RCC 7860 (cell line): ENCODE results near the gene FMNL1.
A peak's percentile ranks its signal among the peaks of the same experiment; 100 is the strongest.

Source experiments
- DNase-seq: peaks from one replicate; pipeline ENCODE4 v3.0.0-alpha.2; 2015; ENCODE audit warnings: low spot score
- FAIRE-seq: peaks from 2 replicates; lab custom pipeline; 2012; peaks lifted over from hg19 to GRCh38; lab: Jason Lieb, UNC

Gene FMNL1

GRCh38 chr17:45222996-45223538, 1.4 kb downstream of the FMNL1 start:
- DNase-seq (no peak), FAIRE-seq (no peak)

- no peak for FAIRE-seq
- DNase-seq = no peak
Observed at GRCh38 chr17:45223539-45224528, 2.1 kb downstream of the FMNL1 start.

DNA sequence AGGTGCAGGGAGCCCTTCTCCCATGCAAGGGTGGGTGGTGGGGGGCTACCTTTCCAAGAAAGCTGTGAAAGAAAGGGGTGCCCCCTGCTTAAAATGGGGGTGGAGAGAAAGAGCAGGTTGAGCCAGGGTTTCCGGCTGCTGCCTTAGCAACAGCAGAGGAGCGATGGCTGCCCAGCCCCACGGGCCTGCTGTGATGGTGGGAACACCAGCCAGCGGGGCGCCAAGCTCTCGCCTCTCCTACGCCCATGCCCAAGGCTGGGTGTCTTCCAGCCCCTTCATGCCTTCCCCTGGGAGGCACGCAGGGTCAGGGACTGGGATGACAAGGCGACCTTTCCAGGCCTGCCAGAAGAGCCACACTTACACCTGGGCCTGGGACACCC, 3.0 kb downstream of the FMNL1 start:
- DNase-seq = no peak
- FAIRE-seq = no peak

- peak; percentile 22 for FAIRE-seq
- DNase-seq = peak; percentile 77
Observed at GRCh38 chr17:45225051-45225700, 3.5 kb downstream of the FMNL1 start.

DNA sequence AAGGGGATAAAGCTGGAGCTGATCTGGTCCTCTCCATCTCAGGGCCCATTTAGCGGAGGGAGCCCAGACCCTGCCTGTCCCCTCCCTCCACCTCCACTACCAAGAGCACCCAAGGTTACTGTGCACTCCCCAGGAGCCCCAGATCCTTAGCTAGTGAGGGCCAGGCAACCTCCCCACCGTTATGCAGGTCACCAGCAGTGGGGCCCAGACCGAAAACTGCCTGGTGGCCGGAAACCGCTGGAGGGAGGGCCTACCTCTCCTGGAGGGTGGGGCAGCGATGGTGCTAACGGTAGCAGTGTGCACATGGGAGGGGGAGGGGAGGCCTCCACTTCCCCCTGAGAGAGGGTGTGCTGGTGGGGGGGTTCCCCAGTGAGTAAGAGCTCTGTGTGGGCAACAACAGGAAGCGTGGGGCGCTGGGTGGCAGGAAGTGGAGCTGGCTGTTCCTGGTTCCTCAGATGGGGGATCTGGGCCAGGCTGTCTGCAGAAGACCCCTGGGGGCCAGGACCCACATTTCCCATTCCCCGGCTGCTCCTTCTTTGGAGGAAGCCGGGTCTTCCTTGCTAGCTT, 4.4 kb downstream of the FMNL1 start:
- DNase-seq = peak; percentile 62
- FAIRE-seq = no peak

GRCh38 chr17:45226576-45226975, 4.9 kb downstream of the FMNL1 start:
- no peak for FAIRE-seq
- no peak for DNase-seq

DNA sequence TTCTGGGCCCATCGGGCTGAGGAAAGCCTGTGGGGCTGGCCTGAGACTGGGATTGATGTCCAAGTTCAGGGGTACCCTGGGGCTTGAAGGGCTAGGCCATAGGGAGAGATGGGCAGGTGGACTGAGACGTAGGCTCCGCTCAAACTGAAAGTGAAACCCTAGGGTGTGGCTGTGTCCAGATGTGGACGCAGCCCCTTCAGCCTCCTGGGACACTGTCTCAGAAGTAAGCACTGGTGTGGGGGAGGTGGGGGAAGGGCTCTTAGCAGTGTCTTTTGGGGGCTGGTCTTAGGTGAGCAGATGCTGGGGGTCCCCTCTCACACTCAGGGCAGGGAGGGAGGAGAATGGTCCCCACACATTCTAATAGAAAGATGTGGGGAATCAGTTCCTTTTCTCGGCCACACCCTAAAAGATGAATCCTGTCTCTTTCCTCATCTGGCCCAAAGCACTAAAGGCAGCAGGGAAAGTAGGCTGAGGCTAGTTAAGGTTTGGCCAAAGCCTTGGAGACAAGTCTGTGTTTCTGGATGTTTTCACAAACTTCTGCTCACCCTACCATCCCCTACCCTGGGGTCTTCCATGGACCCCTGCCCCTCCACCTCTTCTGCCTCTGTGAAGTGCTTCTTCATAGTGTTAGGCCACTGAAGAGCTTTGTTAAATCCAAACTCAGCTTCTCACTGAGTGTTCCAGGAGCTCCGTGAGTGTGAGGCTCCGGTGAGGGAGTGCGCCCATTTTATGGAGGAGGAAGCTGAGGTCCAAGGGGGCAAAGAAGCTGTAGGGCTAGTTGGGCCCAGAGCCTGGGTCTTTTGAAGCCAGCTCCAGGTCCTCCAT, 5.6 kb downstream of the FMNL1 start:
- FAIRE-seq = no peak
- DNase-seq = no peak

- FAIRE-seq (no peak), DNase-seq (no peak)
Observed at GRCh38 chr17:45227926-45228762, 6.5 kb downstream of the FMNL1 start.

GRCh38 chr17:45228763-45229539, 7.3 kb downstream of the FMNL1 start:
- no peak for FAIRE-seq
- DNase-seq = peak; percentile 54

DNA sequence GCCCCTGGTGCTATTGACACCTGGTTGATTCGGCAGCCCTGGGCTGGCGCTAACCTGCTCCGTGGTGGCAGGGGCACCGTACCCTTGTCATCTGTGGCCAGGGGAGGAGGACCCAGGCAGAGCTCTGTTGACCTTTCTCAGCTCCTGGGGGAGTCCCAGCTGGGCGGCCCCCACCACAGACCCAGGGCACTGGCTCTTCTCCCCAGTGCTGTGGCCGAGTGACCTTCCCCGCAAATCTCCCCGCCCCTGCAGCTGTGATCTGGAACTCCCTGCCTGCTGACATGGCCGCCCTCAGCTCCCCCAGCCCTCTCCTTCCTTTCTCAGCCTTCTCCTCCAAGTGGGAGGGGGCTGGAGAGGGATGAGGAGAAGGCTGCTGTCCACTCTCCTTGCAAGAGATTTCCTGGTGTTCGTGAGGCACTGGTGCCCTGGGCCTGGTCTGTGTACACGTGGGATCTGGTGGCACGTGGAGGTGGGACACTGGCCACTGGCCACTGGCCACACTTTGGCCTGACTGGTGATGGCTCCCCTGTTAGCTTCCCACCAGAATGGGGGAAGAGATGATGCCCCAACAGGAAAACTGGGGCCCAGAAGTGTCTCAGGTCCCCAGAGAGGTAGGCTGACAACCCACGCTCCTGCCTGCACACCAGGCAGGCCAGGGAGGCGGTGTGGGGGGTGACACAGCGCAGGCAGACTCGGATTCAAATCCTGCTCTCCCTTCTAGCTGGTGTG, 8.2 kb downstream of the FMNL1 start:
- FAIRE-seq (no peak), DNase-seq (no peak)

DNA sequence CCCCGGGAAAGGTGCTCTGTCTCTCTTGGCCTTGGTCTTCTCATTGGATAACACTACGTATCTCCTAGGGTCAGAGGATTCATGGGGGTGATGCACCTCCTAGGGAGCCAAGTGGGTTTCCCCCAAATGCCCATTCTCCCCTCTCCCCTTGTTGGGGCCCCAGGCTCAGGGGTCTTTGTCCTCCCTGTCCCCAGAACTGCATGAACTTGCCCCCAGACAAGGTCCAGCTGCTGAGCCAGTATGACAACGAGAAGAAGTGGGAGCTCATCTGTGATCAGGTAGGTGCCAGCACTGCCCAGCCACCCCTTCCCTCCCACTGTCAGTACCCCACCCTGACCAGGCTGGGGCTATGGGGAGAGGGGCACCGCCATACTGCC, 8.7 kb downstream of the FMNL1 start:
- FAIRE-seq = no peak
- no peak for DNase-seq

- FAIRE-seq (no peak), DNase-seq (no peak)
Observed at GRCh38 chr17:45230787-45231480, 9.2 kb downstream of the FMNL1 start.

DNA sequence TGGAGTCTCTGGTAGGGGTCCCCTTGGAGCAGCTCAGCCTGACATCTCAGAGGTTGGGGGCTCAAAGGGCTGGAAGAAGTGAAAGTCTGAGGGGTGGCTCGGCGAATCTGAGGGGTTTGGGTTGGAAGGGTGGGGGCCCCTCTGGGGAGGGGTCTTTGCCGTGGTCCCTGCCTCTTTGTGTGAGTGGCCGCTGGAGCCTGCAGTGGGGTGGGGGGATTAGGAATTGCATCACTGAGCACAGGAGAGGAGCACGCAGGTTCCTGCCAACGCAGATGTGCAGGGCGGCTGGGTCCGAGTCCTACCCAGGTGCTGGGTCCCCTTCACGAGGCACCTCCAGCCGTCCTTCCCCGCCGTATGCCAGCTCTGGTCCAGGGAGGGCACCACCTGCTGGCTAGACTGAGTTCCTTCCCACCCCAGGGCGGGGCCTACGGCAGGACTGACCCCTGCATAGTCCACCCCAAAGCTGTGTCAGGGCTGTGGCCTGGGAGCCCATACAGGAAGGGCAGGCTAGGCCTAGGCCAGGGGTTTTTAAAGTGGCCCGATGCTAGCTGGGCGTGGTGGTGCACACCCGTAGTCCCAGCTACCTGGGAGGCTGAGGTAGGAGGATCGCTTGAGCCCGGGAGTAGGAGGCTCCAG, 9.9 kb downstream of the FMNL1 start:
- FAIRE-seq = no peak
- no peak for DNase-seq

- no peak for DNase-seq
- FAIRE-seq = no peak
Observed at GRCh38 chr17:45232514-45233422, 11.1 kb downstream of the FMNL1 start.

DNA sequence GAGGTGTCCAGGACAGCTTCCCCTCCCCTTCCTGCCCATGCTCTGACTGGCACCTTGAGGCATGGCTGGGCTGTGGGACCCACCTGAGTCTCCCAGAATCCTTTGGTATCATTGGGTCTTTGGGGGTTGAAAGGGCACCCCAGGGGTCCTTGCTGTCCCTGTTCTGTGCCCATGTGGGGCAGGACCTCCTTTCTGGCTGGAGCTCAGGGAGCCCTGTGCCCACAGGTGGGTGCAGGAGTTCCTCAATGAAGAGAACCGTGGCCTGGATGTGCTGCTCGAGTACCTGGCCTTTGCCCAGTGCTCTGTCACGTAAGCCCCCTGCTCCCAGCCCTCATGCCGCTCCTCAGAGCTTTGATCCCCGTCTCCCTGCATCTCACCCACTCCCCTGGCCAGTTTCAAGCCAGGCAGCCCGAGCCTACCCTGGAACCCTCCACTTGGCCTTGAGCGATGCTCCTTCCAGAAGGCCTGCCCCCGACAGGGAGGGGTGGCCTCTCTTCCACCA, 11.8 kb downstream of the FMNL1 start:
- DNase-seq = no peak
- no peak for FAIRE-seq
